SK-N-SH (cell line): Measurements from ENCODE around the gene PLCG1. TPM values are rescaled to one million over a fixed set of nuclear protein-coding genes. Genes with fewer than 3 reads are reported as not detected.

Experiments
- CTCF ChIA-PET: fragments of 300-600, 350-600 bp; formaldehyde crosslinking; extraction: SDS; loops from one replicate; lab custom pipeline; 2021; lab: Yijun Ruan, JAX
- POLR2A ChIA-PET: fragments of 350-600 bp; sonication (Branson Sonifier 250); formaldehyde crosslinking; extraction: SDS; loops from one replicate; lab custom pipeline; 2020; ENCODE audit warnings: antibody characterized with exemption, inconsistent platforms; lab: Yijun Ruan, JAX
- DNase-seq: peaks from one replicate; pipeline ENCODE4 v3.0.0; 2012
- H2AFZ ChIP-seq: fragments of 200-600 bp; sonication (generic); 2 replicates; pipeline ENCODE4 v1.8.1; 2016; ENCODE audit warnings: antibody characterized with exemption, mild to moderate bottlenecking, low read depth
- H3F3A ChIP-seq: fragments of 200-600 bp; sonication (generic); replicated peaks from 2 replicates; pipeline ENCODE3; 2016; ENCODE audit warnings: antibody characterized with exemption, mild to moderate bottlenecking; ENCODE audit not compliant: insufficient read depth
- H3K27ac ChIP-seq, 2 experiments: fragments of 200-500 bp in 1 of 2; fragments of 200-600 bp in 1 of 2; sonication (Bioruptor generic) in 1 of 2; sonication (generic), shearing (Covaris generic) in 1 of 2; 2 replicates each; pipeline versions ENCODE4 v1.5.1 to v1.6.1; 2014 to 2016; ENCODE audit warnings: low read depth in 2 of 2, inconsistent platforms in 1 of 2, low read length in 1 of 2, mild to moderate bottlenecking in 1 of 2, mixed read lengths in 1 of 2
- H3K27me3 ChIP-seq: fragments of 200-600 bp; sonication (generic), shearing (Covaris generic); 2 replicates; pipeline ENCODE4 v1.6.1; 2016; ENCODE audit warnings: mixed run types; ENCODE audit not compliant: insufficient read depth
- H3K36me3 ChIP-seq, 2 experiments: fragments of 200-500 bp in 1 of 2; fragments of 200-600 bp in 1 of 2; sonication (Bioruptor generic) in 1 of 2; sonication (generic) in 1 of 2; replicated peaks in 1 of 2; 2 replicates each; pipeline versions ENCODE3 to v1.5.1; 2014 to 2016; ENCODE audit warnings: low read length in 1 of 2, mild to moderate bottlenecking in 1 of 2; ENCODE audit not compliant: insufficient read depth in 2 of 2, control insufficient read depth in 1 of 2
- H3K4me1 ChIP-seq, 2 experiments: fragments of 200-500 bp in 1 of 2; fragments of 200-600 bp in 1 of 2; sonication (Bioruptor generic) in 1 of 2; sonication (generic), shearing (Covaris generic) in 1 of 2; 2 replicates each; pipeline versions ENCODE4 v1.5.1 to v1.6.1; 2014 to 2016; ENCODE audit warnings: low read depth in 1 of 2, low read length in 1 of 2, mixed run types in 1 of 2; ENCODE audit not compliant: insufficient read depth in 2 of 2, control insufficient read depth in 1 of 2
- H3K4me2 ChIP-seq: fragments of 200-600 bp; sonication (generic), shearing (Covaris generic); 2 replicates; pipeline ENCODE4 v1.6.1; 2017; ENCODE audit warnings: mixed run types
- H3K4me3 ChIP-seq, 2 experiments: fragments of 200-500 bp in 1 of 2; fragments of 200-600 bp in 1 of 2; sonication (Bioruptor generic) in 1 of 2; sonication (generic), shearing (Covaris generic) in 1 of 2; 2 replicates each; pipeline versions ENCODE4 v1.5.1 to v1.8.1; 2014 to 2016; ENCODE audit warnings: low read depth in 2 of 2, inconsistent platforms in 1 of 2, low read length in 1 of 2, mild to moderate bottlenecking in 1 of 2, mixed read lengths in 1 of 2, moderate library complexity in 1 of 2
- H3K79me2 ChIP-seq: fragments of 200-600 bp; sonication (generic); 2 replicates; pipeline ENCODE4 v1.8.1; 2017; ENCODE audit warnings: mild to moderate bottlenecking; ENCODE audit not compliant: insufficient read depth
- H3K9ac ChIP-seq: fragments of 200-600 bp; sonication (generic); 2 replicates; pipeline ENCODE4 v1.6.1; 2017; ENCODE audit warnings: mixed run types
- H3K9me2 ChIP-seq: fragments of 200-600 bp; sonication (generic); 2 replicates; pipeline ENCODE4 v1.6.1; 2017; ENCODE audit warnings: mixed run types
- H3K9me3 ChIP-seq: fragments of 200-600 bp; sonication (generic); 2 replicates; pipeline ENCODE4 v1.6.1; 2017; ENCODE audit warnings: mixed run types, mild to moderate bottlenecking, moderate library complexity
- H4K20me1 ChIP-seq: fragments of 200-600 bp; sonication (generic); 2 replicates; pipeline ENCODE4 v1.6.1; 2017; ENCODE audit warnings: mild to moderate bottlenecking, mixed run types; ENCODE audit not compliant: insufficient read depth
- CHD2 ChIP-seq: fragments of 150-350 bp; IDR thresholded peaks from 2 replicates; pipeline ENCODE4 v1.6.1; 2018; ENCODE audit warnings: low read length; ENCODE audit not compliant: partially characterized antibody
- ELF1 ChIP-seq: IDR thresholded peaks from 2 replicates; pipeline ENCODE4 v1.4.0; 2012
- EZH2phosphoT487 ChIP-seq: fragments of 200-600 bp; sonication (generic); IDR thresholded peaks from 2 replicates; pipeline ENCODE4 v1.6.1; 2017; ENCODE audit warnings: low read depth, mixed run types, mild to moderate bottlenecking, antibody characterized with exemption, moderate library complexity, borderline replicate concordance
- FOXJ3 ChIP-seq: sonication (generic); formaldehyde crosslinking; IDR thresholded peaks from 2 replicates; pipeline ENCODE4 v1.5.1; 2020; ENCODE audit warnings: mild to moderate bottlenecking, missing genetic modification reagents
- FOXM1 ChIP-seq: IDR thresholded peaks from 2 replicates; pipeline ENCODE4 v1.4.0; 2012; ENCODE audit warnings: low read depth, mild to moderate bottlenecking
- GABPA ChIP-seq: IDR thresholded peaks from 2 replicates; pipeline ENCODE4 v1.4.0; 2012; ENCODE audit warnings: low read depth, mild to moderate bottlenecking
- GATA2 ChIP-seq: sonication (generic); formaldehyde crosslinking; IDR thresholded peaks from 2 replicates; pipeline ENCODE4 v1.5.0; 2020; ENCODE audit warnings: mild to moderate bottlenecking, missing genetic modification reagents
- JUND ChIP-seq: IDR thresholded peaks from 2 replicates; pipeline ENCODE4 v1.4.0; 2012
- MEF2A ChIP-seq: IDR thresholded peaks from 2 replicates; pipeline ENCODE4 v1.4.0; 2012; ENCODE audit warnings: low read depth, borderline replicate concordance
- NFIC ChIP-seq: IDR thresholded peaks from 2 replicates; pipeline ENCODE4 v1.4.0; 2012; ENCODE audit warnings: borderline replicate concordance
- NRF1 ChIP-seq: IDR thresholded peaks from 2 replicates; pipeline ENCODE4 v1.6.1; 2012; ENCODE audit warnings: low read depth, mild to moderate bottlenecking, low read length
- RAD21 ChIP-seq: IDR thresholded peaks from 2 replicates; pipeline ENCODE4 v1.6.1; 2012; ENCODE audit warnings: mild to moderate bottlenecking, low read length
- RCOR1 ChIP-seq: fragments of 150-350 bp; IDR thresholded peaks from 2 replicates; pipeline ENCODE4 v1.6.1; 2017; ENCODE audit warnings: antibody characterized with exemption, low read length
- RFX5 ChIP-seq: IDR thresholded peaks from 2 replicates; pipeline ENCODE4 v1.6.1; 2012; ENCODE audit warnings: mild to moderate bottlenecking, improper control_type of control experiment, low read length
- TAF1 ChIP-seq: IDR thresholded peaks from 2 replicates; pipeline ENCODE4 v1.6.1; 2012; ENCODE audit warnings: low read depth, mild to moderate bottlenecking, low read length, moderate library complexity, borderline replicate concordance
- TEAD4 ChIP-seq: IDR thresholded peaks from 2 replicates; pipeline ENCODE4 v1.4.0; 2012; ENCODE audit warnings: mild to moderate bottlenecking, borderline replicate concordance; ENCODE audit not compliant: insufficient read depth
- YY1 ChIP-seq: IDR thresholded peaks from 2 replicates; pipeline ENCODE4 v1.4.0; 2012; ENCODE audit warnings: low read depth, mild to moderate bottlenecking
- WGBS: methylation state at CpG from one replicate; pipeline ENCODE4 v1.1.6; 2017; ENCODE audit warnings: low lambda C conversion rate; 5-methylcytosine and 5-hydroxymethylcytosine counted together
- polyA plus RNA-seq, 3 experiments: library from polyadenylated mRNA; depleted of rRNA; stranded (reverse); fragments of >200 nt; gene quantifications; 2 replicates each; pipeline ENCODE4 v1.2.3, GENCODE V29; 2012
- TF ChIP-seq, protein P1 (sequence below): IDR thresholded peaks from 2 replicates; pipeline ENCODE4; 2012
- TF ChIP-seq, protein P2 (sequence below): IDR thresholded peaks from 2 replicates; pipeline ENCODE4 v1.4.0; 2012; ENCODE audit warnings: low read depth
- TF ChIP-seq, protein P3 (sequence below): fragments of 150-350 bp; IDR thresholded peaks from 2 replicates; pipeline ENCODE4 v1.6.1; 2017; ENCODE audit warnings: antibody characterized with exemption, low read length, low read depth, borderline replicate concordance
- TF ChIP-seq, protein P4 (sequence below): IDR thresholded peaks from 2 replicates; pipeline ENCODE4 v1.4.0; 2012; ENCODE audit warnings: low read depth, borderline replicate concordance

The PLCG1 gene
- polyA plus RNA-seq, 1 of the 3 experiments (the other 2 are of a cell fraction): 81.4 TPM

DNA sequence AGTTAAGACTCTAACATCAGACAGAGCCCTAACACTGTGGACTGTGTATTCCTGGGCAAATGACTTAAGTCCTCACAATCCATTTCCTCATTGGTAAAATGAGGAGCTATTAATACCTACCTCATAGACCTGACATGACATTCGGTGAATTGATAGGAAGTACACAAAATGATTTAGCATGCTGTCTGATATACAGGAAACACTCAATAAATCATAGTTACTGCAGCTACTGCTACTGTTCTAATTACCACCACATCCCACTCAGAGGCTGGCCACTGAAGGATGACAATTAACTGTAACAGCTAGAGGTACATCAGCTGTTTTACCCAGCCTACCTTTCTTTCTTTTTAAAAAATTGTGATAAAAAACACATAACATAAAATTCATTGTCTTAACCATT, 87.7 kb downstream of the PLCG1 start (continued):
- TF ChIP-seq, protein P1, sequence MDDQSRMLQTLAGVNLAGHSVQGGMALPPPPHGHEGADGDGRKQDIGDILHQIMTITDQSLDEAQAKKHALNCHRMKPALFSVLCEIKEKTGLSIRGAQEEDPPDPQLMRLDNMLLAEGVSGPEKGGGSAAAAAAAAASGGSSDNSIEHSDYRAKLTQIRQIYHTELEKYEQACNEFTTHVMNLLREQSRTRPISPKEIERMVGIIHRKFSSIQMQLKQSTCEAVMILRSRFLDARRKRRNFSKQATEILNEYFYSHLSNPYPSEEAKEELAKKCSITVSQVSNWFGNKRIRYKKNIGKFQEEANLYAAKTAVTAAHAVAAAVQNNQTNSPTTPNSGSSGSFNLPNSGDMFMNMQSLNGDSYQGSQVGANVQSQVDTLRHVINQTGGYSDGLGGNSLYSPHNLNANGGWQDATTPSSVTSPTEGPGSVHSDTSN: no peak
- TF ChIP-seq, protein P2, sequence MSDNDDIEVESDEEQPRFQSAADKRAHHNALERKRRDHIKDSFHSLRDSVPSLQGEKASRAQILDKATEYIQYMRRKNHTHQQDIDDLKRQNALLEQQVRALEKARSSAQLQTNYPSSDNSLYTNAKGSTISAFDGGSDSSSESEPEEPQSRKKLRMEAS: no peak
- TF ChIP-seq GABPA (no peak), CHD2 (no peak), EZH2phosphoT487 (no peak), ELF1 (no peak), GATA2 (CRISPR knock-in tag) (no peak), TEAD4 (no peak), FOXM1 (no peak), RAD21 (no peak), NRF1 (no peak)
- TF ChIP-seq, protein P3, sequence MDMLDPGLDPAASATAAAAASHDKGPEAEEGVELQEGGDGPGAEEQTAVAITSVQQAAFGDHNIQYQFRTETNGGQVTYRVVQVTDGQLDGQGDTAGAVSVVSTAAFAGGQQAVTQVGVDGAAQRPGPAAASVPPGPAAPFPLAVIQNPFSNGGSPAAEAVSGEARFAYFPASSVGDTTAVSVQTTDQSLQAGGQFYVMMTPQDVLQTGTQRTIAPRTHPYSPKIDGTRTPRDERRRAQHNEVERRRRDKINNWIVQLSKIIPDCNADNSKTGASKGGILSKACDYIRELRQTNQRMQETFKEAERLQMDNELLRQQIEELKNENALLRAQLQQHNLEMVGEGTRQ: no peak

DNA sequence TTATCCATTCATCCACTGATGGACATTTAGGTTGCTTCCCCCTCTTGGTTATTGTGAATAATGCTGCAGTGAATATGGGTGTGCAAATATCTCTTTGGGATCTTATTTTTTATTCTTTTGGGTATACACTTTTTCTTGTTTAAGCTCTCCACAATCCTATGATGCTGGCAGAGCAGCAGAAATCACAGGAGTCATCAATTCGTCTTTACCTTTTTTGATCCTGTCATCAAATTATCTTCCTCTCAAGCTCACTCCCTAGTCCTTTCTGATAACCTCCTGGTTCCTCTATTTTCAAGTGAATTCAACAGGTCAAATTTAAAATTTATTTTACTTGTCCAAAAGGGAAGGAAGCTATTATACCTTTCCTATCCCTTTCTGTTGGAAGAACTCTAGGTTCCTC, 89.1 kb downstream of the PLCG1 start:
- H3F3A ChIP-seq: no peaks in the 10 kb centered on the region
- no peaks in the 10 kb centered on the region for H3K27me3 ChIP-seq
- no peak overlapping the region for H3K4me3 ChIP-seq
- CTCF ChIA-PET: interaction anchor here (0.8 to 2.3 kb wide), 6 partner anchors 24 to 258 kb away, joined by 3 to 9 read pairs (median 4); partner anchors contain the start of gene LPIN3
- 89% methylated on average over 1 of the region's 1 CpG for WGBS
- DNase-seq: no peak
- TF ChIP-seq ELF1: no peak
- no peak for TF ChIP-seq JUND
- TF ChIP-seq, protein P1: no peak
- TF ChIP-seq MEF2A: no peak
- no peak for TF ChIP-seq NFIC
- TF ChIP-seq TEAD4: no peak
- no peak for TF ChIP-seq TAF1
- TF ChIP-seq RCOR1: no peak
- TF ChIP-seq YY1: no peak
- TF ChIP-seq RFX5: no peak
- TF ChIP-seq CHD2: no peak
- TF ChIP-seq, protein P4, sequence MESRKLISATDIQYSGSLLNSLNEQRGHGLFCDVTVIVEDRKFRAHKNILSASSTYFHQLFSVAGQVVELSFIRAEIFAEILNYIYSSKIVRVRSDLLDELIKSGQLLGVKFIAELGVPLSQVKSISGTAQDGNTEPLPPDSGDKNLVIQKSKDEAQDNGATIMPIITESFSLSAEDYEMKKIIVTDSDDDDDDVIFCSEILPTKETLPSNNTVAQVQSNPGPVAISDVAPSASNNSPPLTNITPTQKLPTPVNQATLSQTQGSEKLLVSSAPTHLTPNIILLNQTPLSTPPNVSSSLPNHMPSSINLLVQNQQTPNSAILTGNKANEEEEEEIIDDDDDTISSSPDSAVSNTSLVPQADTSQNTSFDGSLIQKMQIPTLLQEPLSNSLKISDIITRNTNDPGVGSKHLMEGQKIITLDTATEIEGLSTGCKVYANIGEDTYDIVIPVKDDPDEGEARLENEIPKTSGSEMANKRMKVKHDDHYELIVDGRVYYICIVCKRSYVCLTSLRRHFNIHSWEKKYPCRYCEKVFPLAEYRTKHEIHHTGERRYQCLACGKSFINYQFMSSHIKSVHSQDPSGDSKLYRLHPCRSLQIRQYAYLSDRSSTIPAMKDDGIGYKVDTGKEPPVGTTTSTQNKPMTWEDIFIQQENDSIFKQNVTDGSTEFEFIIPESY: no peak
- TF ChIP-seq FOXJ3 (CRISPR knock-in tag): no peak
- no peak for TF ChIP-seq FOXM1
- H3K4me2 ChIP-seq: no peak overlapping the region
- H3K9ac ChIP-seq: no peak overlapping the region
- H3K9me2 ChIP-seq: no peaks in the 10 kb centered on the region
- peaks cover 6% of the 10 kb centered on the region for H3K79me2 ChIP-seq
- H3K36me3 ChIP-seq: no peaks in the 10 kb centered on the region
- no peaks in the 10 kb centered on the region for H4K20me1 ChIP-seq
- peaks cover under 1 to 12% of the 10 kb centered on the region in 2 experiments; a peak in 3 of 4 replicates for H3K4me1 ChIP-seq
- H2AFZ ChIP-seq: no peak overlapping the region
- no peak overlapping the region for H3K27ac ChIP-seq
- H3K9me3 ChIP-seq: no peaks in the 10 kb centered on the region
- POLR2A ChIA-PET: no interaction called here
